Activated CD4-positive, CD25-positive, alpha-beta regulatory T cell treated with anti-CD3 and anti-CD28 coated beads, Interleukin-2, amount 50 U/mL, for 16 hours (primary cell): ENCODE measurements around the gene VSIG2.

ENCODE experiments used
- DNase-seq: peaks from one replicate; pipeline ENCODE4 v3.0.0-alpha.2; 2020; ENCODE audit warnings: low read depth, low spot score

VSIG2 gene

DNA sequence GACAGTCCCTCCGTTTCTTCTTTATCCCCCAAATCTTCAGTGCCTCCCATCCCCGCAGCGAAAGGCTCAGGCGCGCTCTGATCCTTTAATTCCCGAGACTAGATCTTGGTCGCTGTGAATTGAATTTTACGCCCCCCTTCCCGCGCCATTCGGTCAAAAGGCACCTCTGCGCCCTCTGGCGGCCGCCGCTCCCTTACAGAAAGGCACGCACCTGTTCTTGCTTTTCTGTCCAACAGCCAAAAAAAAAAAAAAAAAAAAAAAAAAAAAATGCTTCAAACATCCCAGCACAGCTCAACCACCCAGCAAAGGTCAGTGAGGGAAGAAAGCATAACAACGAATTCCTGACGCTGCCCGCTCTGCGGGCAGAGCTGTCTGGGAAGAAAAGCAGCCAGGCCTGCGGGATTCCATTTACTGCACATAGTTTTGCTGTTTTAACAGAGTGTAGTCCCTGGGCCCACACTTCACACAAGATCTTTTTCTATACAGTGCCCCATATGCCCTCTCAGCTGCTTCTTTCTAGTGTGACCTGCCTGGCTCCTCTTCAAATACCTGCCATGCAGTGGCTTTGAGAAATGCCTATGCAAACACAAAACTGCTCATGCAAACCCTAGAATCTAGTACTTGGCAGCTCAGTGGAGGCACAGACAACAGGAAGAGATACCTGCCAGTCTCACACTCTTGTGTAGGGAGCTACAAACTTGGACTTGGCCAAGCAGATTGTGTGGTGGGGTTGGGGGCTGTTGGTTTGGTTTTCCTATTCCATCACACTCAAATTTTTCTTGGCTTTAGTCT lies 11.3 kb upstream of the VSIG2 start:
- DNase-seq: peak; percentile 76

DNA sequence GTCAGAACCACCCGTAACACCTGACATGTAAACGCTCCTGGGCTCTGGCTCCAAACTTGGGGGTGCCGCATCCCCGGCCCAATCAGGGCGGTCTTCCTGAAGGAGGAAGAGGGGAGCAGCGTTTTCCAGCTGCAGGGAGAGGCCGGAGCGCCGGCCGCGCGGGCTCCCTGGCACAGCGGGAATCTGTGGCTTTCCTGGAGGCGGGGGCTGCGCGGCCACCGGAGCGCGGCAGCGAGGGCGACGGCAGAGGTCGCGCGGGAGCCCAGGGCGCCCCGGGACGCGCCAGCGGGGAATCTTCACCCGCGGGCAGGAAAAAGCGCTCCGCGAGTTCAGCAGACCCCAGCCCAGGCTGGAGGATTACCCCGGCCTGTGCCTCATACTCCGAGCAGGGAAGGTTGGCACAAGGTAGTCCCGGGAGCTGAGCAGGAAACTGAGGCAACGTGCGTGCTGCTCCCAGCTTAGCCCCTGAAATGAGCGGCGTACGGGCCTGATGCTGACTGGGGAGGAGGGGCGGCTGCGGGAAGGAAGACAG lies 10.6 kb upstream of the VSIG2 start:
- no peak for DNase-seq

DNA sequence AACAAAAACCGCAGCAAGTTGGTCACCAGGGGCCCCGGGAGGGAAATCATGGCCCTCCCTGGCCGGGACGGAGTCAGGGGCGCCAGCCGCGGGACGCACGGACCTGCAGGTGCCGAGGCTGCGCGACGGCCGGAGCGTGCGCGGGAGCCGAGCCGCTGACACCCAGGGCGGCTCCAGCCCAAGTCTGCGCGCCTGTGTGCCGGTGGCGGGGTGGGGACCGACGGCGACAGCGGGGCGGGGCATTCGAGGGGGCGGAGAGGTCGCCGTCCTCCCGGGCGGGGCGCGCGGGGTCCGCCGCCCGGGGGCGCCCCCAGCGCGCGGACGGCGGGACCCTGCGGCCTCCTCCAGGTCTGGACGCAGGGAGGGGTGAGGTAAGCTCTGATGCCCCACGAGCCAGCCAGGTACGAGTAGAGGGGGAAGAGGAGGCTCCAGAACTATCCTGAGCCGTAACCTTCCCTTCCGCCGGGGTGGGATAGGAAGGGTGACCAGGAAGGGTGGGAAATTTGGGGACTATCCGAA lies 10.1 kb upstream of the VSIG2 start, which contains the start of gene ESAM:
ESAM (minus strand) TSS at position 186 of the 519 bp plus-strand sequence; CDS start at position 50, 136 bp downstream.
- DNase-seq: no peak

DNA sequence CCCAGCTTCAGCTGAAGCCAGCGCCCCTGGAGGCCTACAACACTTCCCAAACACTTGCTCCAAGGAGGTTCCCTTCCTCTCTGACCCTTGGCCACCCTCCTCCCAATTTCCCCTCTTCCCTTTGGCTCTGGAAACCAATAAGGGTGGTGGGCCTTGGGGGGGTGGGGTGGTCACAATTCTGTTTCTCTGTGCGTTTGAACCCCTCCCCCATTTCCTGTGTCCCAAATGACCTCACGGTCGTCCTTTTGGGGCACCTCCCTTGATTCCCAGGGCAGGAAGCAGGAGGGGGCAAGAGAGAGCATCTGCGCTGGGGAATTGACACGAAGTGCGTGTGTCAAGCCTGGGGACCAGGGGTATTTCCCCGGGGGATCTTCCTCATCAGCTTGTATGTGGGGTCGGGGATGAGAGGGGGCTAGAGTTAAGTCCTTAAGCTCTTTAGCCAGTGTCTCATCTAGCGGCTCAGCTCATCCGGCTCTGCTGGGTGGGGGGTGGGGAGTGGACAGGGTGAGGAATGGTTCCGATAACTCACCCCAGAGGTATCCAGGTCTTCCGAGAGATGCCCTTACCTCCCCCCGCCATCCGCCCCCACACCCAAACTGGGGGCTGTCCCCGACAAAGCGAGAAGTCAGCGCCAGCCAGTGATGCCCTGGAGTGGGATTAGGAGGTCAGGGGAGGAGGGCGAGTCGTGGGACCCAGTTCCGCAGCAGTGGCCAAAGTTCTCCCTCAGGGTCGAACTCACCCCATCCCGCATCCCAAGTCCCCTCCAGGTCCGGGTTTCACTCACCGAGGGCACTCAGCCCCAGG lies 9.4 kb upstream of the VSIG2 start:
- no peak for DNase-seq

DNA sequence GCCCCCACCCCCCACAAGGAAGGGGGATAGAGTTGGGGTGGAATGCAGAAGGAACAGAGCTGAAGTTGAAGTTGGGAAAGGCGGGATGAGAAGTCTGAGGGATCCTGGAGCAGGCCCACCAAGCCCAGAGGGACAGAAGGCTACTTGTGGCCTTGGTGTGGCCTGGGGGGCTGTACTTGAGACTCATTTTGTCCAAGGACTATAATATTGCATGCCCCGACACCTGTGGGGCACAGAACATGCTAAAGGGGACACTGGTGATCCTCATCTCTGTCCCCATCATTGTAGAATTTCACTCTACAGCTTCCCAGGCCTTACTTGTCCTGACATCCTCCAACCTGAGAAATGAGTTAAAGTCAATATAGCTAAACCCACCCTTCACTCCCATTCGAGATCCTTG lies 8.8 kb upstream of the VSIG2 start:
- no peak for DNase-seq

DNA sequence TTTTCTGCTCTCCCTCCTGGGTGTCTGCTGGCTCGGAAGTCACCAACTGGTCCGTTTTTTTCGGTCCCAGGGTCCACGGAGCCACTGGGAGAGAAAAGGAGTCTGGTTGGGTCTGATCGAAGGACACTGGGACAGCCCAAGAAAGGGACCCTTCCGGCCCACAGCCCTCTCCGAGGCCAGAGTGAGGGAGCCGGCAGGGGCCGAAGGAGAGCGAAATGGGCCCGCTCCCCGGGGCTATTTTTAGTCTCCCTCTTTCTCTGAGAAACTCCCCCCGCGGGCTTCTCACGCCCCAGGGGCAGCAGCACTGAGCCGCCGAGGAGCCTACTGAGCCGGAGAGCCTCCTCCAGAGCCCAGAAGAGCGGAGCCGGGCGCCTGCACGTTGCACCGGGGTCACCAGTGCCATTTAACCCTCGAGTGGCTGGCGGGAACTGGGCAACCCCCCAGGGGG lies 8.2 kb upstream of the VSIG2 start:
- DNase-seq: no peak

DNA sequence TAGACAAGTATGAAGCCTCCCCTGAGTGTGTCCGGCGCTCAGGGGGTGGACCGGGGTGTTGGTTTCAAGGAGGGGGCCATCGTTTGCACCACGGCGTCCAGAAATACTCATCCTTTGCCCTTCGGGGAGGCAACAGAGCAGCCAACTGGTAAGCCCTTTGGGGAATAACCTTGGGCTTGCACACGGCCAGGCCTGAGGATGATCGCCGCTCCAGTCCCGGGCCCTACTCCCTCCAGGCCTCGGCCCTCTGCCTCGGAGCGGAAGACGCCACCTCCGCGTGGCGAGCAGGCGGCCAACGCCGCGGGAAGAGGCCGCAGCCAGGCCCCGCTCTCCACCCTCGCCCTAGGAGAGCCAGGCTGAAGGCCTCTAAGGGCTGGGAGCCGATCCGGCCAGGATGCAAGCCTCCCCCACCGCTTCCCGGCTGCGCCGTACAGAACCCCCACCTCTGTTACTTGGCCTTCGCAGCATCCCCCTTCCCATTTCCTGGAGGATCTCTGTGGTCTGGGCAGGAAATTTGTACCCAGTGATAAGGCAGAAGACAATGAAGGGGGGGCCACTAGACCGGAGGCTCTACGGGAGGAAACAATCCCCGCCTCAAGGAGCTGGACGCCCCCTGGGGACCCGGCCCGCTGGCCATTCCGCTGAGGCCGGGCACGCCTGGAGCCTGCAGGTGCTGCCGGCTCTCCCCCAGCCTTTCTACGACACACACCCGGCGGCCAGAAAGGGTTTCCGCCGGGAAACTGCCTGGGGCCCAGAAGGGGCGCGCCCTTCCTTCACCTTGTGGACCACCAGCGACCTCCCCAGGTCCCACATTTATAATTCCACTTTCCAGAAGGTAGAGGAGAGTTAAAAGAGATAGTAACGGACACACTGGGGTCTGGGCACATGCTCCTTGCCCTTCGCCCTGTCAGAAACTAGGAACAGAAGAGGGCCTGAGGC lies 7.5 kb upstream of the VSIG2 start:
- DNase-seq: no peak

DNA sequence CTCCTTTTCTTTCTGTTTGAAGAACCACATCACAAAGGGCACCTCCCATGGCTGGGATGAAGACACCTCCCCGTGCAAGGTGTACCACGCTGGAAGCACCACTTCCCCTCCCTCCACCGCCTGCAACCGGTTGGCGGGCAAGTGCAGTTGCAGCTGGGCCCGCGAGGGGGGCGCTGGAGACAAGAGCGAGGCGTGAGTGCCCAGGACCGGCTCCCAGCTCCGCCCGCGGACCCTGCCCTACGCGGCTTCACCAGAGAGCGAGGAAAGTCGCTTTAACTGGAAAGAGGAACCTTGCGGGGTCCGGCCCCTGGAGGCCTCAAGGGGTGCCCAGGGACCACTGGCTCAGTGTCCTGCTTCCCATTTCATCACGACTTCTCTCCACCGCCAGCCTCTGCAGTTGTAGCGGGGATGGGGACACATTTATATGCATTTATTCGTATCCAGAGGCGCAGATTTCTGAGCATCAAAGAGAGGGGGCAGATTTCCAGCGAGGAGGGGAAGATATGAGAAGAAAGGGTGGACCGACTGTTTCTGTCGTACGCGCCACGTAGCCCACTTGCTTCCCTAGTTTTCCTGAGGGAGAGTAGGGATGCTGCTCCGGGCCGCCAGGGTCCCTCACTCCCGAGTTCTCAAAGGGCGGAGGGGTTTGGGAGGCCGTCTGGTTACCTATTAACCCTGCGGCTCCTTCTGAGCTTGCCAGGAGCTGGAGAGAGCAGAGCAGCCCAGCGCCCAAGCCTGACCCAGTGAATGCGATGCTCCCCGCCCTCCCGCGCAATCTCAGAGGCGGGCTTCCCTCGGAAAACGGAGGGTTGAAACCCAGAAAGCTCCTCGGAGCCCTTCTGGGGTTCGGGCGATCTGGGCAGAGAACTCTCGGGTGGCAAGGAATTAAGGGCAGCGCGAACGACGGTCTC lies 6.6 kb upstream of the VSIG2 start:
- DNase-seq: peak; percentile 29

DNA sequence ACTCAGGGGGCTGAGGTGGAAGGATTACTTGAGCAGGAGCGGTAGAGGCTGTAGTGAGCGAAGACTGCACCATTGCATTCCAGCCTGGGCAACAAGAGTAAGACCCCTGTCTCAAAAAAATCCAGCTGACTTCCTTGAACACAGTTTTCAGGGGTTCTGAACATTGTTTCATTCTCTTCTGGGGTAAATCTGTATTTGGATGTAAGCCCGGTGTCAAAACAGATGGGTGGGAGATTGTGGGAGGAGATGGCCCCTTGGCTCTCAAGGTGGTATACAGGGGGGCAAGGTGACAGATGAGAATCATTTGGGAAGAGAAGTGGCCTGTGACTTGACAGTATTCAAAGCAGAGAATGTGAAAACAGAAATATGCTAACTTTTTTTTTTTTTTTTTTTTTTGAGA lies 5.3 kb upstream of the VSIG2 start:
- no peak for DNase-seq

DNA sequence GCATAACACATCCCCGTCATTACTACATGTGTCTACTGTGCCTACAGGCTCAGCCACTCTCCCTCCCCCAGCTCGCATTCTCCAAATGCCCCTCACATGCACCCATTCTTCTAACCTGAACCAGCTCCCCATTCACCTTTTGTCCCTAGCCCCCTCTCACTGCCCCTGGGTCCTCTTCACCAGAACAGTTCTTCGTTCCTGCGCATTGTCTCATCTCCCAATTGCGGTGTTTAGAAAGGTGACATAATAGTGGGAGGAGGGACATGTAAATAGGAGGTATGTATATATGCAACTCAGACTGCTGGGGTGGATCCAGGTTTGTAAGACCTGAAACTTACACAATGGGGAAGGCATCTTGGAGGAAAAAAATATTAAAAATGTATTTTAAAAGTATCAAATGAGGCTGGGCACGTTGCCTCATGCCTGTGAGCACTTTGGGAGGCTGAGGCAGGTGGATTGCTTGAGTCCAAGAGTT lies 4.7 kb upstream of the VSIG2 start:
- DNase-seq: no peak

DNA sequence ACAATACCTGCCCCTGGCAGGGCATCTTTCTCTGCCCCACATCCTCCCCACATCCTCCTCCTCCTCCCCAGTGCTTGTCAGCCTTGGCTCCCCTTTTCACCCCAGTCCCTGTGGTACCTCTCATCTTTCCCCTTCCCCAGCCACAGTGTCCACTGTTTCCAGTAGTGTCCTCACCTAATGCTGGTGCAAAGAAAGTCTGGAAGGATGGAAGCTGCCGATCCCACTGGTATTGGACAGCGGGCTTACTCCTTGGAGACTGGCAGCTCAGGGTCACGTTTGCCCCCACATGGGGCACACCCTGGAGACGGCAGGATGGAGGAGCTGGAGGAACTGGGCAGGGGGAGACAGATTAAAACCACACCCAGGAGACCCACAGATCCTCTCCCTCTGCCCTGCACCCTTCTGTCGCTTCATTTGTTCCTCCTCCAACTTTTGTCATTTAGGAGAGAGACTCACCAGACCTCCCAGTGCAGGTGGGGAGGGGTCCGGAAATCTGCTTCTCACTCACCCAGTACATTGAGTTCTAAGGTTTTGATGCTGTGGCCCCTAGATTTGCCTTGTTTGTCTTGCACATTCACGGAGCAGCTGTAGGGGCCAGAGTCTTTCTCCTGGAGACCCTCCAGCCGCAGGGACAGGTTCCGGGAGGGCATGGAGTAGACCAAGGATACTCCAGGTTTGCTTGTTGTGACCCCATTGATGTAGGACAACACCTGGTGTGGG lies 4.1 kb upstream of the VSIG2 start:
- no peak for DNase-seq

DNA sequence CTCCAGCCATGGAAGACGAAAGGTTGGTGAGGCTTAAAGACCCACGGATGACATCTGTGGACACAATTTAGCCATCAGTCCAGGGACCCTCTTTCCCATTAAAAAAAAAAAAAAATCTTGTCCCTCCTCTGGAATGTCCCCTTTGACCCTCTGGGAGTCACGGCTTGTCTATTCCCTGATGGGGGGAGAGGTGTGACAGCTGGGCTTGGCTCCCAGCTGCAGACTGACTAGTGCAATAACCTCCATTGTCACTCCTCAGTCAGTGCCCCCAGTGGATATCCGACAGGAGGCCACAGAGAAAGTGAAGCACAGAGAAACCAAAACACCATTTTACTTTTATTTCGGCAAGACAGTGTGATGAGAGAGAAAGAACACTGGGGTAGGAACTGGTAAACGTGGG lies 2.7 kb upstream of the VSIG2 start:
- no peak for DNase-seq

DNA sequence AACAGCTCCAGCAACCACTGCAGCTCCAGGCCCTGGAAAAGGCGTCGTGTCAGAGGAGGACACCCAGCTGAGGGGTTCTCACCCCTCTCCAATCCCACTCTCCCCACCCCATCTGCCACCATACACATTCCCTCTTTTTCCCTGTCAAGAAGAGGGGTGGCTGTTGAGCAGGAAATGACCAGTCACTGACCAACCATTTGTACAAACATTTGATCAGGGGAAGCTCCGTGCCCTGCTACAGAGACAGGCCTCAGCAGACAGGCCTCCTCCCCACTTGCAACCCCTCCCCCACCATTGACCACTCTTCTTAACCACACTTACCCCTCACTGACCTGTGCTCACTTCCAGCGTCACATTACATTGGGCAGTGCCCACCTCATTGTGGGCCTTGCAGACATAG lies 2.3 kb upstream of the VSIG2 start:
- DNase-seq: no peak

DNA sequence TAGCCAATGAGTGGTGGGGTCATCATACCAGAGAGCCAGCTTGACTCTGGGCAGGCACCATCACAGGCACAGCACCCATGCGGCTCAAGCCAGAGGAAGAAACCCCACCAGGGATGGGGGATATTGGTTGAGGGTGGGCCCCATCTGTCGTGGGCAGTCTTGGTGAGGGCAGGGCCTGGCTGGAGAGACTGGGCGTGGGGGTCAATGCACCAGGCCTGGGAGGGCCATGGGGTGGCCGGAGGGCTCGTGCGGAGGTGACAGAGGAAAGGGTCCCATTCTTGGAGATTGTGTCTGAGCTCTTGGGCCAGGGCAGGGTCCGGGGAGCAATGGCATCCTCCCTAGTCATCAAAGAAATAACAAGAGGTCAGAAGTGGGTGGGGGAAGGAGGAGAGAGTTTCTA lies 1.6 kb upstream of the VSIG2 start:
- no peak for DNase-seq

DNA sequence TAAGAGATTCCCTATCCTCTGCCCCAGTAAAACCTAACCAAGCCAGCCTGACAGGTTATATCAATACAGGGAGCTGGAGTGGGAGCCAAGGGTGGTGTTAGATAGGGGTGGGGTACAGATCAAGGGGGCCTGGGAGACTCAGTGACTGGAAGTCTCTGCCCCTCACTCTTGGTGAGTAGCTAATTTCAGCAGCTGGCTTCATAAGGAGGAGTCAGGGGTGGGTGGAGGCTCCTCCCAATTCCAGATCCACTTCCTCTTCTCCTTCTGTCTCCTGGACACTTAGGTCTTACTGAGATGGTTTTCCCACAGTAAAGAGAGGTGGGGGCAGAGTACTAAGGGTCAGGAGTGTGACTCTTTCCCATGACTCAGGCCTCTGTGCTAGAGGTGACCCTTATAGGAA lies 1.1 kb upstream of the VSIG2 start:
- DNase-seq: no peak

DNA sequence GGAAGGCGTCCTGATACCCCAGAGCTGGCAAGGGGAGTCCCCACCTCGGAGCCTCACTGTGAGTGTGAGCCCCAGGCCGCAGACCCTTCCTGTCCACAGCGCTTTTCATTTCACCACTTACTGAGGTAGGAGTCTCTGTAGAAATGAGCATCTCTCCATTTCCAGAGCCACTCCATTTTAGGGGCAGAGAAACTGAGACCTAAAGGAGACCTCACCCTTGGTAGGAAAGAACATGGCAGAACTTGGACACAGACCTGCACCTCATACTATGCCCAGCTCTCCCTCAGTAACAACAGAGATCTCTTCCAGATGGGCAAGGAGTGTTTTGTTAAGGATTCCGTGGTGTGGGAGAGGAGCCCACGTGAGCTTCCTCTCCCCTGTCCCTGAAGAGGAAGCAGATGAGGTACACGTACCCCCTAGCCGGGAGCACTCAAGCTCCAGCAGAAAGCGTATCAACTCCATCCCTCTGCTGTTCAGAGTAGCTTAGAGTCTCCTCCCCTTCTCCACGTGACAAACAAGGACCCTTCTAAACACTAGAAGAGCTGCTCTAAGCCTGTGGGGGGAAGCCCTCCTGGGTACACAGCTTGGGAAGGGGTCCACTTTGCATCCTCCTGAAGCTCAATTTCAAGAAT lies 532 bp upstream of the VSIG2 start:
- DNase-seq: no peak

DNA sequence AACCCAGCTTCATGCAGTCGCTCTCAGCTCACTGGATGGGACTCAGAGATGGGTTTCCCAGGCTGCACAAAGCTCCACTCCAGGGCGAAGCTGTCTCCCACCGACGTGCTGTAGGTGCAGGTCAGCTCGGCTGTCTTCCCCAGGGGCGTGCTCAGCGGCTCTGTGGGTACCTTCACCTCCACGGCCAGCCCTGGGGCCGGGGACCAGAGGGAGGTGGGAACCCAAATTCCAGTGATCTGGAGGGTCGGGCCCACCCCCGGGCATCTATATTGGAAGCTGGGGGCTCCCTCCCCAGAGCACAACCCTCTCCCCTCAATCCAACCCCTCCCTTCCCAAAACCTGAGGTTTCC lies 689 bp downstream of the VSIG2 start:
- DNase-seq: no peak

DNA sequence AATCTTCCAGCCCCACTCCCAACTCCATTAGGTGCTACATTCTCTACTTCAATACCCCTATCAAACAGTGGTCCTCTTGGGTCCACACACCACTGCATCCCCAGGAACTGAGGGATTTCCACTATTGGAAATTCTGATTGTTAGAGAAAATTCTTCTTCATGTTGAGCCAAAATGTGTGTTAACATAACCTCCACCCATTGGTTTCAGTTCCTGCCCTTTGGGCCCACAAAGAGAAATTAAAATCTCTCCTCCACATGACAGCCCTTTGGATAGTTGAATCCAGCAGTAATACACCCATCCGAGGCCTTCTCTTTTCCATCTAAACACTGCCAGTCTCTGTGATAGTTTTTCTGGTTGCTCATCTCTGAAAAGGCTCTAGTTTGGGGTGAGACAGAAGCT lies 2.1 kb downstream of the VSIG2 start:
- no peak for DNase-seq
